Panc1 (cell line): ENCODE data around the gene NEMF.

Experiments
- POLR2AphosphoS5 ChIP-seq: IDR thresholded peaks from 2 replicates; pipeline ENCODE4 v1.6.1; 2012; ENCODE audit warnings: mild to moderate bottlenecking, low read depth, low read length, moderate library complexity
- REST ChIP-seq, 2 experiments: IDR thresholded peaks; 2 replicates each; pipeline ENCODE4 v1.6.1; 2011 to 2012; ENCODE audit warnings: low read depth in 2 of 2, control low read depth in 1 of 2, low read length in 1 of 2, mild to moderate bottlenecking in 1 of 2, moderate library complexity in 1 of 2; ENCODE audit not compliant: insufficient read depth in 1 of 2
- SIN3A ChIP-seq: IDR thresholded peaks from 2 replicates; pipeline ENCODE4 v1.6.1; 2012; ENCODE audit warnings: low read depth, mild to moderate bottlenecking, low read length, moderate library complexity, borderline replicate concordance; ENCODE audit not compliant: insufficient read depth
- TCF7L2 ChIP-seq: IDR thresholded peaks from 2 replicates; pipeline ENCODE4 v1.6.1; 2011; ENCODE audit warnings: mild to moderate bottlenecking, low read depth, low read length, inconsistent platforms
- TF ChIP-seq, protein P1 (sequence below): fragments of 450-650 bp; IDR thresholded peaks from 2 replicates; pipeline ENCODE4 v1.5.1; 2017; ENCODE audit warnings: mild to moderate bottlenecking

DNA sequence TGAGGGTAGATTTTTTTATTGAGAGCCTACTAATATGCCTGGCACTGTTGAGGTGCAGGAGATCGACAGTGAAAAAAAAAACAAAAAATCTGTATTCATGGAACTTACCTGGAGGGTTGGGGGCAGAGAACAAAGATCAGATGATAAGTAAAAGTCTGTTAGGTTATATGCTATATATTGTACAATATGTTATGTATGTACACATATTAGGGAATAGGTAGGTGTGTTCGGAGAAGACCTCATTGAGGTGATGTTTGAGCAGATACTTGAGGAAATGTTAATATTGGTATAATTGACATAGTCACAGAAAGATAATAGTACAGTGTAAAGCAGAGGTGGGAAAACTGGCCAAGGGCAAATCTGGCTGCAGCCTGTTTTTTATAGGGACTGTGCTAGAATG is 45.9 kb upstream of the NEMF start:
- TF ChIP-seq, protein P1, sequence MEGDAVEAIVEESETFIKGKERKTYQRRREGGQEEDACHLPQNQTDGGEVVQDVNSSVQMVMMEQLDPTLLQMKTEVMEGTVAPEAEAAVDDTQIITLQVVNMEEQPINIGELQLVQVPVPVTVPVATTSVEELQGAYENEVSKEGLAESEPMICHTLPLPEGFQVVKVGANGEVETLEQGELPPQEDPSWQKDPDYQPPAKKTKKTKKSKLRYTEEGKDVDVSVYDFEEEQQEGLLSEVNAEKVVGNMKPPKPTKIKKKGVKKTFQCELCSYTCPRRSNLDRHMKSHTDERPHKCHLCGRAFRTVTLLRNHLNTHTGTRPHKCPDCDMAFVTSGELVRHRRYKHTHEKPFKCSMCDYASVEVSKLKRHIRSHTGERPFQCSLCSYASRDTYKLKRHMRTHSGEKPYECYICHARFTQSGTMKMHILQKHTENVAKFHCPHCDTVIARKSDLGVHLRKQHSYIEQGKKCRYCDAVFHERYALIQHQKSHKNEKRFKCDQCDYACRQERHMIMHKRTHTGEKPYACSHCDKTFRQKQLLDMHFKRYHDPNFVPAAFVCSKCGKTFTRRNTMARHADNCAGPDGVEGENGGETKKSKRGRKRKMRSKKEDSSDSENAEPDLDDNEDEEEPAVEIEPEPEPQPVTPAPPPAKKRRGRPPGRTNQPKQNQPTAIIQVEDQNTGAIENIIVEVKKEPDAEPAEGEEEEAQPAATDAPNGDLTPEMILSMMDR: no peak
- TF ChIP-seq TCF7L2 (no peak), REST (IDR thresholded peaks at IDR 0.05; ENCODE audit: insufficient read depth in 1 of 2, low read depth in 2 of 2, low read length in 1 of 2) (no peak), POLR2AphosphoS5 (no peak), SIN3A (no peak)
